Measurements from ENCODE around the gene MMAB. TPM values are rescaled to one million over a fixed set of nuclear protein-coding genes. Genes with fewer than 3 reads are reported as not detected.

MMAB gene
- total RNA-seq, 2 experiments from 2014 or later, result 37.7 to 44.3 TPM

DNA sequence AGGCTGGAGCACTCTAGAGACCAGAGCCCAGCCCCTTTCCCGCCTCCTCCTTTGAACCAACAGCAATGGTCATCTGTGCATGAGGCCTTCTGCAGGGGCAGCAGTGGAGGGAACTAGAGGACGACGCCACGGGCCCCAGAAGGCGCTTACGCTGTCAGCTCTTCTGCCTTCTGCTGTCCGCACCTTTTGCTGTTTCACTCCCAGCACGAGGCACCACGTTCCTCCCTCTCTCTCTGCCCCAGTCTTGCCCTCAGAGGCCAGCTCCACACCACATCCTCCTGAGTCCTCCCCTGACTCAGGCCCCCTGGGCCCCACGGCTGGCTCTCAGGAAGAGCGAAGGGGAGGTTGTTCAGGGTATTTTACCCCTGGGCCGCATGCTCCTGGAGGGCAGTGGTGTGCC lies 15.5 kb downstream of the MMAB start:
- peaks cover 17% of the 10 kb centered on the region for H3K36me3 Mint-ChIP-seq (ENCODE audit: low read depth)
- H3K27ac Mint-ChIP-seq, result no peak overlapping the region
- no peak for DNase-seq
- POLR2A ChIA-PET, result no interaction called here
- H3K9me3 Mint-ChIP-seq (ENCODE audit: low read depth), result no peaks in the 10 kb centered on the region
- no peak overlapping the region for H3K4me3 Mint-ChIP-seq
- no peaks in the 10 kb centered on the region for H3K27me3 Mint-ChIP-seq
- no peaks in the 10 kb centered on the region for H3K4me1 Mint-ChIP-seq
- CTCF ChIA-PET, result interaction anchor here (0.6 kb wide), 1 partner anchor 451 kb away, joined by 3 read pairs; no protein-coding TSS in a partner anchor
- intact Hi-C loops (cut with DNase I, micrococcal nuclease), result no loop called here
- no peak for ATAC-seq

GRCh38 chr12:109557200-109557599 lies 16.1 kb downstream of the MMAB start:
- POLR2A ChIA-PET, result no interaction called here
- H3K27ac Mint-ChIP-seq, result no peak overlapping the region
- ATAC-seq (no peak), DNase-seq (no peak)
- intact Hi-C loops (cut with DNase I, micrococcal nuclease), result no loop called here
- H3K4me1 Mint-ChIP-seq, result no peaks in the 10 kb centered on the region
- H3K27me3 Mint-ChIP-seq, result no peaks in the 10 kb centered on the region
- CTCF ChIA-PET, result interaction anchor here (0.6 kb wide), 1 partner anchor 452 kb away, joined by 3 read pairs; no protein-coding TSS in a partner anchor
- peaks cover 11% of the 10 kb centered on the region for H3K36me3 Mint-ChIP-seq (ENCODE audit: low read depth)
- H3K9me3 Mint-ChIP-seq (ENCODE audit: low read depth), result no peaks in the 10 kb centered on the region
- no peak overlapping the region for H3K4me3 Mint-ChIP-seq

DNA sequence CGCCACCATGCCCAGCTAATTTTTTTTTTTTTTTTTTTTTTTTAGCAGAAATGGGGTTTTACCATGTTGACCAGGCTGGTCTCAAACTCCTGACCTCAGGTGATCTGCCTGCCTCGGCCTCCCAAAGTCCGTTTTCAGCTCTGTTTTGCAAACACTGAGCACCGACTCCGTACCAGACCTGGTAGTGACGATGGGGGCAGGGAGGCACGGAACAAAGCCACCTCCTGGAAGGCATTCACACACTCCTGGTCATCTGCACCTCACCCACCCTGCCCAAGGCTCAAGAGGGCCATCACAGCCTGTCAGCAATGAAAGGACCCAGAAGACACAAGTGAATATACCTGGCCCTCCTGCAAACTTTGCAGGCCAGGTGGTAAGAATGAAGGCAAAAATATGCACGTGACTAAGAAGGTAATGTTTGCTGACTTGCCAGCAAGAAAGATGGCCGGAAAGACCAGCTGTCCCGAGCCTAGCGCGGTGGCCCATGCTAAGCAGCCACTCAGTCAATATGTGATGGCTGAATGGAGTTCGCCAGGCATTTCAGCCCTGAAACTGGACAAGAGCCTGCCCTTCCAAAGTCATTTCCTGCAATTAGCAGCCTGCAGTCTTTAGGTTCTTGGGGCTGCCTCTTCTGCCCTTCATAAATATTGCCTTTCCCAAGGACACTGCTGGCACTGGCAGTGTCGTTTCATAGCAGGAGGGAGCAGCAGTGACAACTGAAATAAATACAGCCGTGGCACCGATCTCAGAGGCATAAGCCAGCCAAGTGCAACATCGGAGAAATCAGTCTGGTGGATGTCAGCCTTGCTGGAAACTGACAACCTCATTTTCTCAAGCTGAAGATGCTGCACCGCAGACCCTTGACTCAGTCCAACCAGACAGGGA lies 17.6 kb downstream of the MMAB start:
- Mint-ChIP-seq H3K36me3 (ENCODE audit: low read depth) (no peaks in the 10 kb centered on the region), H3K4me3 (no peak overlapping the region), H3K27ac (no peak overlapping the region), H3K27me3 (no peaks in the 10 kb centered on the region), H3K4me1 (no peaks in the 10 kb centered on the region), H3K9me3 (ENCODE audit: low read depth) (no peaks in the 10 kb centered on the region)
- ATAC-seq (no peak), DNase-seq (no peak)
- intact Hi-C loops (cut with DNase I, micrococcal nuclease), result no loop called here
- CTCF ChIA-PET, result interaction anchor here (0.5 to 0.7 kb wide), 2 partner anchors 9 to 1160 kb away, joined by 3 read pairs; no protein-coding TSS in a partner anchor
- POLR2A ChIA-PET, result interaction anchor here (0.7 kb wide), 1 partner anchor 17 kb away, joined by 4 read pairs; the partner anchor contains the start of gene MMAB

DNA sequence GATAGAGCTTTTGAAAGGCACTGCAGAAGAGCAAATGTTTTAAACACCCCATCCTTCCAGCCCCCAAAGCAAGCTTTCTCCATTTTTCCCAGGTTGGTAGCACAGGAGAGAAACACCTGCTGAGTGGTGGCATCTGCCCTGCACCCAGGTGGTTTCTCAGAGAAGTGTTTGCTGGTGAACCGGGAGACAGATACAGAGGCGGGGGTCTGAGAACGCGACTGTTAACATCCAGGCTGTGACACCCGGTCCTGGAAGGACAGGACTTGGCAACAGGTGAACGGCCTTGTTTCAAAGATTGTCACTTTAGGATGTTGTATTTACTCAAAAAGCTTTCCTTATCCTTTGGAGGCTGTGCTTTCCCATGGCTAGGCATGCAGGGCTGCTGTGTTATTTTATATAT lies 18.5 kb downstream of the MMAB start:
- Mint-ChIP-seq H3K4me3 (no peak overlapping the region), H3K27ac (no peak overlapping the region), H3K27me3 (no peaks in the 10 kb centered on the region)

GRCh38 chr12:109553906-109554500 lies 19.3 kb downstream of the MMAB start:
- H3K4me3 Mint-ChIP-seq, result no peak overlapping the region
- CTCF ChIA-PET, result no interaction called here
- no peaks in the 10 kb centered on the region for H3K36me3 Mint-ChIP-seq (ENCODE audit: low read depth)
- no peak overlapping the region for H3K27ac Mint-ChIP-seq
- intact Hi-C loops (cut with DNase I, micrococcal nuclease), result loop anchor here in 1 of 2 experiments (5.0 kb wide), 1 partner anchor 642 kb away; no protein-coding TSS in a partner anchor
- peaks cover 2% of the 10 kb centered on the region for H3K27me3 Mint-ChIP-seq
- ATAC-seq, result no peak
- H3K4me1 Mint-ChIP-seq, result no peaks in the 10 kb centered on the region
- POLR2A ChIA-PET, result no interaction called here
- no peaks in the 10 kb centered on the region for H3K9me3 Mint-ChIP-seq (ENCODE audit: low read depth)
- DNase-seq, result no peak

More for the DNA sequence above, 18.5 kb downstream of the MMAB start:
- DNase-seq (no peak), ATAC-seq (no peak)
- Mint-ChIP-seq H3K9me3 (ENCODE audit: low read depth) (no peaks in the 10 kb centered on the region), H3K4me1 (no peaks in the 10 kb centered on the region), H3K36me3 (ENCODE audit: low read depth) (no peaks in the 10 kb centered on the region)
- ChIA-PET CTCF (no interaction called here), POLR2A (no interaction called here)
- intact Hi-C loops (cut with DNase I, micrococcal nuclease), result loop anchor here in 1 of 2 experiments (5.0 kb wide), 1 partner anchor 642 kb away; no protein-coding TSS in a partner anchor

GRCh38 chr12:109553483-109553882 lies 19.8 kb downstream of the MMAB start:
- ChIA-PET CTCF (interaction anchor here (0.6 to 1.2 kb wide), 2 partner anchors 230 to 394 kb away, joined by 3 to 4 read pairs; no protein-coding TSS in a partner anchor), POLR2A (no interaction called here)
- Mint-ChIP-seq H3K27me3 (peaks cover 2% of the 10 kb centered on the region), H3K4me3 (no peak overlapping the region), H3K36me3 (ENCODE audit: low read depth) (no peaks in the 10 kb centered on the region), H3K4me1 (no peaks in the 10 kb centered on the region), H3K9me3 (ENCODE audit: low read depth) (no peaks in the 10 kb centered on the region), H3K27ac (no peak overlapping the region)
- intact Hi-C loops (cut with DNase I, micrococcal nuclease), result loop anchor here in 1 of 2 experiments (5.0 kb wide), 1 partner anchor 641 kb away; no protein-coding TSS in a partner anchor
- no peak for DNase-seq
- no peak for ATAC-seq

GRCh38 chr12:109552971-109553370 lies 20.3 kb downstream of the MMAB start:
- DNase-seq (no peak), ATAC-seq (no peak)
- H3K27me3 Mint-ChIP-seq, result peaks cover 2% of the 10 kb centered on the region
- no peak overlapping the region for H3K27ac Mint-ChIP-seq
- H3K4me3 Mint-ChIP-seq, result no peak overlapping the region
- H3K9me3 Mint-ChIP-seq (ENCODE audit: low read depth), result no peaks in the 10 kb centered on the region
- ChIA-PET POLR2A (no interaction called here), CTCF (interaction anchor here (0.6 to 1.2 kb wide), 2 partner anchors 231 to 395 kb away, joined by 3 to 4 read pairs; no protein-coding TSS in a partner anchor)
- intact Hi-C loops (cut with DNase I, micrococcal nuclease), result loop anchor here in 1 of 2 experiments (5.0 kb wide), 1 partner anchor 641 kb away; no protein-coding TSS in a partner anchor
- no peaks in the 10 kb centered on the region for H3K4me1 Mint-ChIP-seq
- H3K36me3 Mint-ChIP-seq (ENCODE audit: low read depth), result no peaks in the 10 kb centered on the region

- Mint-ChIP-seq H3K27me3 (peaks cover 14% of the 10 kb centered on the region), H3K4me1 (no peaks in the 10 kb centered on the region), H3K36me3 (ENCODE audit: low read depth) (no peaks in the 10 kb centered on the region), H3K27ac (no peak overlapping the region), H3K9me3 (ENCODE audit: low read depth) (no peaks in the 10 kb centered on the region), H3K4me3 (no peak overlapping the region)
- intact Hi-C loops (cut with DNase I, micrococcal nuclease), result loop anchor here in 1 of 2 experiments (5.0 kb wide), 1 partner anchor 639 kb away; no protein-coding TSS in a partner anchor
- ChIA-PET CTCF (interaction anchor here (0.5 to 1.1 kb wide), 3 partner anchors 14 to 201 kb away, joined by 3 read pairs; no protein-coding TSS in a partner anchor), POLR2A (no interaction called here)
- DNase-seq (no peak), ATAC-seq (no peak)
These were observed 22.2 kb downstream of the MMAB start for GRCh38 chr12:109551108-109551507.

DNA sequence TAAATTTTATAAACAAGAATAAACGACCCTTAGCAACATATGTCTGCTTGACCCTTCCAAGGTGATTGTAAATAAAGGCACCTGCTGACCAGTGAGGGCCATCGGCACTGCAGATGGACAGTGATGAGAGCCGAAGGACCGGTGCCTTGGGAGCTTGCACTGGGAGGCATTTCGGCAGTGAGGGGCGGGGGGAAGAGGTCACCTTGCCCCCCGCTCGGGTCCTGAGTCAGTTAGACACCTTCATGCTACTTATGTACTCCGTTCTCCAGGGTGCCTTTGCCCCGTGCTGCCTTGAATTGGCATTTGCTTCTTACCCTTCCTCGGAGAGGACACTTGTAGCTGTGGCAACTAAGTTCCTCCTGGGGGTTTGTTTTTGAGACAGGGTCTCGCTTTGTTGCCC lies 23.0 kb downstream of the MMAB start:
- intact Hi-C loops (cut with DNase I, micrococcal nuclease), result loop anchor here in 1 of 2 experiments (5.0 kb wide), 1 partner anchor 638 kb away; no protein-coding TSS in a partner anchor
- no peak overlapping the region for H3K4me3 Mint-ChIP-seq

GRCh38 chr12:109549613-109550270 lies 23.6 kb downstream of the MMAB start:
- no peak for ATAC-seq
- Mint-ChIP-seq H3K27ac (no peak overlapping the region), H3K36me3 (ENCODE audit: low read depth) (no peaks in the 10 kb centered on the region), H3K27me3 (peaks cover 14% of the 10 kb centered on the region), H3K4me1 (peaks cover 5% of the 10 kb centered on the region), H3K9me3 (ENCODE audit: low read depth) (no peaks in the 10 kb centered on the region), H3K4me3 (no peak overlapping the region)
- POLR2A ChIA-PET, result no interaction called here
- intact Hi-C loops (cut with DNase I, micrococcal nuclease), result loop anchor here in 1 of 2 experiments (5.0 kb wide), 1 partner anchor 637 kb away; no protein-coding TSS in a partner anchor
- DNase-seq, result no peak
- CTCF ChIA-PET, result interaction anchor here (0.6 kb wide), 1 partner anchor 108 kb away, joined by 4 read pairs; no protein-coding TSS in a partner anchor

More for the DNA sequence above, 23.0 kb downstream of the MMAB start:
- no peaks in the 10 kb centered on the region for H3K9me3 Mint-ChIP-seq (ENCODE audit: low read depth)
- H3K36me3 Mint-ChIP-seq (ENCODE audit: low read depth), result no peaks in the 10 kb centered on the region
- ChIA-PET POLR2A (no interaction called here), CTCF (no interaction called here)
- no peak overlapping the region for H3K27ac Mint-ChIP-seq
- DNase-seq (no peak), ATAC-seq (no peak)
- peaks cover under 1% of the 10 kb centered on the region for H3K4me1 Mint-ChIP-seq
- H3K27me3 Mint-ChIP-seq, result peaks cover 14% of the 10 kb centered on the region

DNA sequence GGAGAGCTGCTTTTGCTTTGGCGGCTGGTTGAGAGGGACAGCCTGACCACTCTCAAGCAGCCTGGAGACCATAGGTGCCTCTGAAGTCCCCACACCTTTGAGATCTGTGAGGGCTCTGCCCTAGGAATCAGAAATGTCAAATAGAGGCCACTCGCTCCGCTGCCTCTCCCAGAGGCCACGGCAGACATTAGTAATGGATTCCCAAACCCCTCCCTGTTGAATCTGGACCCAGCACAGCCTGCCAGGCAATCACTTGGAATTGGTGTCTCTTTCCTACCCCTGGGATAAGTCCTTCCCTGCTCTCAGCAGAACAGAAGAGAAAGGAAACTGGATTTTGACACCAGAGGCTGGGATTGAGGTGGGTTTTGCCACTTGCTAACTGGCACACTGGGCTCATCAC lies 25.0 kb downstream of the MMAB start:
- ATAC-seq (no peak), DNase-seq (no peak)
- POLR2A ChIA-PET, result no interaction called here
- CTCF ChIA-PET, result no interaction called here
- Mint-ChIP-seq H3K27me3 (peaks cover 14% of the 10 kb centered on the region), H3K27ac (no peak overlapping the region), H3K36me3 (ENCODE audit: low read depth) (no peaks in the 10 kb centered on the region), H3K9me3 (ENCODE audit: low read depth) (no peaks in the 10 kb centered on the region), H3K4me1 (peaks cover 5% of the 10 kb centered on the region), H3K4me3 (no peak overlapping the region)
- intact Hi-C loops (cut with DNase I, micrococcal nuclease), result no loop called here
